HG03045 (cell line): ENCODE data around the gene FAM9A.

ENCODE experiments used
- ATAC-seq: cut with Tn5 transposase; IDR thresholded peaks from one replicate; pipeline ENCODE4 v1.9.1; 2021; ENCODE audit warnings: mild to moderate bottlenecking, moderate library complexity; ENCODE audit not compliant: unreplicated experiment

Gene FAM9A

GRCh38 chrX:8801041-8801599 is at the start of gene FAM9A:
Gene FAM9A, minus strand, starts transcription at chrX:8801383. Its CDS starts 1,212 bp downstream, at chrX:8800171.
- no peak for ATAC-seq

GRCh38 chrX:8850478-8850877 is 49.3 kb upstream of the FAM9A start:
- no peak for ATAC-seq

- no peak for ATAC-seq
Observed at GRCh38 chrX:8849945-8850344, 48.8 kb upstream of the FAM9A start.

- no peak for ATAC-seq
Observed at GRCh38 chrX:8849458-8849857, 48.3 kb upstream of the FAM9A start.

- no peak for ATAC-seq
Observed at GRCh38 chrX:8848911-8849310, 47.7 kb upstream of the FAM9A start.

- no peak for ATAC-seq
Observed at GRCh38 chrX:8848441-8848840, 47.3 kb upstream of the FAM9A start.

- no peak for ATAC-seq
Observed at GRCh38 chrX:8847360-8847759, 46.2 kb upstream of the FAM9A start.

- no peak for ATAC-seq
Observed at GRCh38 chrX:8846266-8846665, 45.1 kb upstream of the FAM9A start.

- ATAC-seq: no peak
Observed at GRCh38 chrX:8845469-8845868, 44.3 kb upstream of the FAM9A start.

GRCh38 chrX:8845060-8845459 is 43.9 kb upstream of the FAM9A start:
- ATAC-seq: no peak

- no peak for ATAC-seq
Observed at GRCh38 chrX:8844157-8844556, 43.0 kb upstream of the FAM9A start.

GRCh38 chrX:8841911-8842310 is 40.7 kb upstream of the FAM9A start:
- no peak for ATAC-seq

- ATAC-seq: no peak
Observed at GRCh38 chrX:8834392-8834791, 33.2 kb upstream of the FAM9A start.

- no peak for ATAC-seq
Observed at GRCh38 chrX:8832582-8833378, 31.6 kb upstream of the FAM9A start.

GRCh38 chrX:8823698-8824097 is 22.5 kb upstream of the FAM9A start:
- ATAC-seq: no peak

- no peak for ATAC-seq
Observed at GRCh38 chrX:8822002-8822401, 20.8 kb upstream of the FAM9A start.

- no peak for ATAC-seq
Observed at GRCh38 chrX:8820910-8821527, 19.8 kb upstream of the FAM9A start.

- no peak for ATAC-seq
Observed at GRCh38 chrX:8815460-8816065, 14.4 kb upstream of the FAM9A start.

- ATAC-seq: no peak
Observed at GRCh38 chrX:8813036-8813435, 11.9 kb upstream of the FAM9A start.

- ATAC-seq: no peak
Observed at GRCh38 chrX:8811611-8812010, 10.4 kb upstream of the FAM9A start.

- no peak for ATAC-seq
Observed at GRCh38 chrX:8808661-8809060, 7.5 kb upstream of the FAM9A start.

GRCh38 chrX:8805974-8806373 is 4.8 kb upstream of the FAM9A start:
- ATAC-seq: no peak
